Stimulated activated CD4-positive, alpha-beta T cell treated with anti-CD3 and anti-CD28 coated beads, TNF-alpha, amount 100 ng/mL, for 4 hours (primary cell): ENCODE results near the gene NOTUM.
"Not testable (repeated sequence)": the region's sequence is repeated elsewhere in the genome, so short reads cannot be mapped to it uniquely, and the experiment has no call there.

Experiments
- DNase-seq, 3 experiments: peaks; one replicate each; pipeline ENCODE4 v3.0.0-alpha.2; 2020; ENCODE audit warnings: low read depth in 3 of 3

The NOTUM gene

GRCh38 chr17:81923302-81924260 is 37.4 kb downstream of the NOTUM start:
- no peak for DNase-seq

GRCh38 chr17:81922566-81923301 is 38.3 kb downstream of the NOTUM start:
- DNase-seq, result no peak

GRCh38 chr17:81921996-81922565 is 38.9 kb downstream of the NOTUM start:
- no peak for DNase-seq

GRCh38 chr17:81921537-81921862 is 39.5 kb downstream of the NOTUM start:
- DNase-seq, result no peak

- DNase-seq, result no peak
Observed at GRCh38 chr17:81920612-81921536, 40.1 kb downstream of the NOTUM start.

GRCh38 chr17:81918832-81919545 is 42.0 kb downstream of the NOTUM start:
- no peak for DNase-seq

- DNase-seq, result not testable (repeated sequence)
Observed at GRCh38 chr17:81918333-81918669, 42.7 kb downstream of the NOTUM start.

GRCh38 chr17:81917565-81918332 is 43.2 kb downstream of the NOTUM start, which contains the start of gene SIRT7:
Gene SIRT7 (minus strand): TSS chr17:81918176. CDS start chr17:81918131, 45 bp downstream.
- DNase-seq, result peak; percentile 70 to 74 (median 72)

- DNase-seq, result no peak
Observed at GRCh38 chr17:81916234-81917001, 44.6 kb downstream of the NOTUM start.

GRCh38 chr17:81915331-81915730 is 45.7 kb downstream of the NOTUM start:
- DNase-seq, result no peak

GRCh38 chr17:81914103-81914850 is 46.7 kb downstream of the NOTUM start:
- no peak for DNase-seq

- DNase-seq, result no peak
Observed at GRCh38 chr17:81913394-81914102, 47.4 kb downstream of the NOTUM start.

- no peak for DNase-seq
Observed at GRCh38 chr17:81912441-81913309, 48.3 kb downstream of the NOTUM start.

GRCh38 chr17:81911969-81912368 is 49.0 kb downstream of the NOTUM start:
- DNase-seq, result no peak

GRCh38 chr17:81911277-81911961 is 49.6 kb downstream of the NOTUM start, which contains the start of gene PCYT2:
Gene PCYT2 (minus strand): TSS chr17:81911399. CDS start chr17:81911355, 44 bp downstream.
- peak; percentile 87 to 92 (median 90) for DNase-seq

GRCh38 chr17:81910840-81911276 is 50.1 kb downstream of the NOTUM start:
- no peak for DNase-seq
